WERI-Rb-1 (cell line): ENCODE measurements around the gene DNMT1.

Experiments
- DNase-seq: peaks from one replicate; pipeline ENCODE4 v3.0.0-alpha.2; 2020
- H3K27ac ChIP-seq: fragments of 250-450 bp; sonication (Bioruptor Pico); 2 replicates; pipeline ENCODE4 v1.5.1; 2020; ENCODE audit warnings: mild to moderate bottlenecking, moderate library complexity
- H3K27me3 ChIP-seq: fragments of 250-450 bp; sonication (Bioruptor Pico); 2 replicates; pipeline ENCODE4 v1.5.1; 2021; ENCODE audit warnings: mild to moderate bottlenecking, low read depth, moderate library complexity; ENCODE audit not compliant: insufficient read depth, severe bottlenecking
- H3K36me3 ChIP-seq: fragments of 250-450 bp; sonication (Bioruptor Pico); 2 replicates; pipeline ENCODE4 v1.5.1; 2020; ENCODE audit warnings: mild to moderate bottlenecking, moderate library complexity
- H3K4me3 ChIP-seq: 2 replicates; pipeline ENCODE4 v1.5.1; 2011; ENCODE audit warnings: low read depth, mild to moderate bottlenecking, control low read depth, low read length
- H3K9me3 ChIP-seq: fragments of 250-450 bp; sonication (Bioruptor Pico); 2 replicates; pipeline ENCODE4 v1.5.1; 2021; ENCODE audit warnings: mild to moderate bottlenecking, moderate library complexity; ENCODE audit not compliant: severe bottlenecking
- TF ChIP-seq, protein P1 (sequence below): IDR thresholded peaks from 2 replicates; pipeline ENCODE4 v1.5.1; 2011; ENCODE audit warnings: low read depth, mild to moderate bottlenecking, control low read depth, inconsistent platforms, low read length

The DNMT1 gene

DNA sequence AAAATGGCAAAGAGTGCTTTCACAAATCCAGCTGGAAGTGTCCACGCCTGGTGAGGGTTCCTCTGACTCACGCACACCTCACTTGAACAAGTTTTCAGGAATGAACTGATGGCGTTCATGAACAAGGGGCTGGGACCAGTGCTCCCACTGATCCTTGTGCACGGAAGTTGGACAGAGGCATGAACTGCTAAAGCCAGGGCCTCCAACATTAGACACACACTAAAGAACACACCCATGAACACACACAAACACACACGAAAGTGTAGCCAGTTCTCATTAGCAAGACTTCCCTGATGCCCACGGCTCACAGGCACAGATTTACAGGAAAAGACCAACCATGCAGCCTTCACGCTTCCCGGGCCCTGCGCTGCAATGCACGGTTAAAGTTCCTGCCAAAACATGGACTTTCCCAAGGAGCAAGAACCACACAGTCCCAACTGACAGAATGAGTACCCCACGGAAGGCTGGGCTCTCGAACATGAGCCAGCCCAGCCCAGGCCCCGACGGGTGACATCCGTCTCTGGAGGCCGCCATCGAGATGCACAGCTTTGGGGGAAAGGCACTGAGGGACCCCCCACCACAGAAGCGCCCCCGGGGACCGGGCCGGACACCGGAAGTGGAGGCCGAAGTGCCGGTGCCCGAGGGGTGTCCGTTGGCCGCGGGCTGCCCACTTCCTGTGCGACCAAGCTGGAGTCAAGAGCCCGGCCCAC lies 808 bp downstream of the DNMT1 start:
- no peaks in the 10 kb centered on the region for H3K27me3 ChIP-seq
- peak overlapping the region; percentile 91 for H3K4me3 ChIP-seq
- peaks cover 42% of the 10 kb centered on the region for H3K36me3 ChIP-seq
- TF ChIP-seq, protein P1, sequence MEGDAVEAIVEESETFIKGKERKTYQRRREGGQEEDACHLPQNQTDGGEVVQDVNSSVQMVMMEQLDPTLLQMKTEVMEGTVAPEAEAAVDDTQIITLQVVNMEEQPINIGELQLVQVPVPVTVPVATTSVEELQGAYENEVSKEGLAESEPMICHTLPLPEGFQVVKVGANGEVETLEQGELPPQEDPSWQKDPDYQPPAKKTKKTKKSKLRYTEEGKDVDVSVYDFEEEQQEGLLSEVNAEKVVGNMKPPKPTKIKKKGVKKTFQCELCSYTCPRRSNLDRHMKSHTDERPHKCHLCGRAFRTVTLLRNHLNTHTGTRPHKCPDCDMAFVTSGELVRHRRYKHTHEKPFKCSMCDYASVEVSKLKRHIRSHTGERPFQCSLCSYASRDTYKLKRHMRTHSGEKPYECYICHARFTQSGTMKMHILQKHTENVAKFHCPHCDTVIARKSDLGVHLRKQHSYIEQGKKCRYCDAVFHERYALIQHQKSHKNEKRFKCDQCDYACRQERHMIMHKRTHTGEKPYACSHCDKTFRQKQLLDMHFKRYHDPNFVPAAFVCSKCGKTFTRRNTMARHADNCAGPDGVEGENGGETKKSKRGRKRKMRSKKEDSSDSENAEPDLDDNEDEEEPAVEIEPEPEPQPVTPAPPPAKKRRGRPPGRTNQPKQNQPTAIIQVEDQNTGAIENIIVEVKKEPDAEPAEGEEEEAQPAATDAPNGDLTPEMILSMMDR: no peak
- peak overlapping the region; percentile 99 for H3K27ac ChIP-seq
- no peak for DNase-seq
- H3K9me3 ChIP-seq: no peaks in the 10 kb centered on the region

DNA sequence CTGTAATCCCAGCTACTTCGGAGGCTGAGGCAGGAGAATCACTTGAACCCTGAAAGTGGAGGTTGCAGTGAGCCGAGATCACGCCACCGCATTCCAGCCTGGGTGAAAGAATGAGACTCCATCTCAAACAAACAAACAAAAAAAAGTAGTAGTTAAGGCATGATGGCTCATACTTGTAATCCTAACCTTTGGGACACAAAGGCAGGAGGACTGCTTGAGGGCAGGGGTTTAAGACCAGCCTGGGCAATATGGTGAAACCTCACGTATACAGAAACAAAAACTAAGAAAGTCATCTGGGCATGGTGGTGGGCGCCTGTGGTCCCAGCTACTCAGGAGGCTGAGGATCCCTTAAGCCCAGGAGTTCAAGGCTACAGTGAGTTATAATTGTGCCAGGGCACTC lies 1.8 kb downstream of the DNMT1 start:
- Histone ChIP-seq H3K27me3 (no peaks in the 10 kb centered on the region), H3K9me3 (no peaks in the 10 kb centered on the region), H3K27ac (peak overlapping the region; percentile 99; the same call in 1 of the 2 replicates), H3K36me3 (peaks cover 52% of the 10 kb centered on the region), H3K4me3 (no peak overlapping the region; the same call in 1 of the 2 replicates)
- TF ChIP-seq, protein P1: no peak
- no peak for DNase-seq

DNA sequence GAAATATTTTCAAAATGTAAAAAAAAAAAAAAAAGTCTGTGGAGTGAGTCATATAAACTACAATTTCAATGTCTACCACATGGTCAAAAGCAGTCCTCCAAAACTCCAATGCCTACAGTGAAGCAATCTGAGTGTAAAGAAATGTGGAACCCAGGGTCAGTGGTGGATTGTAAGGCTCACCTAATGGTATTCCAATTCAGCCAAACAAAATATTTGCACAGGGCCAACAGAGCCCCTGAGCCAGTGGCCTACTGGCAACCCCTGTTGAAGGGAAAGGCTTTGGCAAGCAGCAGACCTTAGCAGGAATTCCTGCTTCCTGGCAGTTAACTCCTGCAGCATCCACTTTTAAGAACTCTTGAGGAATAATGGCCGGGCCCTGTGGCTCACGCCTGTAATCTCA lies 3.4 kb downstream of the DNMT1 start:
- Histone ChIP-seq H3K27ac (peak overlapping the region; percentile 62), H3K9me3 (no peaks in the 10 kb centered on the region), H3K27me3 (no peaks in the 10 kb centered on the region), H3K4me3 (no peak overlapping the region), H3K36me3 (peaks cover 65% of the 10 kb centered on the region)
- TF ChIP-seq, protein P1: no peak
- DNase-seq: no peak

DNA sequence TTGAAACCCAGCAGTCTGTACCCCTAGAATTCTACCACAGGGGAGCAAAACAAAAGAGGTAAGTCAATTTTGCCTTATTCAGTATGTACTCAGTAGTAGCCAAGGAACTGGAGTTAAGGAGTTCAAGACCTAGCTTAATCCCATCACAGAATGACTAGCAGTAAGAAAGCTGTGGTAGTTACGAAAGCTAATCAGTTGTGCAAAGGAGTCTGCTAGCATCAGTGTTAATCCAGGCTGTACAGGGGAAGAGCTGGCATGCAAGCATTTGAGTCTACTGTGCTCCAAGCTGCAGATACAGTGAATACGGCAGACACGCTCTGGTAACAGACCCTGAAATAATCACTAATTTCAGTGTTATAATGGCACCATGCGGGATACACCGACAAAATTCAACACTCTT lies 4.7 kb downstream of the DNMT1 start:
- Histone ChIP-seq H3K9me3 (no peaks in the 10 kb centered on the region), H3K36me3 (peaks cover 79% of the 10 kb centered on the region), H3K4me3 (peak overlapping the region; percentile 8), H3K27me3 (no peaks in the 10 kb centered on the region), H3K27ac (peak overlapping the region; percentile 62)
- peak; percentile 58 for DNase-seq
- TF ChIP-seq, protein P1: no peak

DNA sequence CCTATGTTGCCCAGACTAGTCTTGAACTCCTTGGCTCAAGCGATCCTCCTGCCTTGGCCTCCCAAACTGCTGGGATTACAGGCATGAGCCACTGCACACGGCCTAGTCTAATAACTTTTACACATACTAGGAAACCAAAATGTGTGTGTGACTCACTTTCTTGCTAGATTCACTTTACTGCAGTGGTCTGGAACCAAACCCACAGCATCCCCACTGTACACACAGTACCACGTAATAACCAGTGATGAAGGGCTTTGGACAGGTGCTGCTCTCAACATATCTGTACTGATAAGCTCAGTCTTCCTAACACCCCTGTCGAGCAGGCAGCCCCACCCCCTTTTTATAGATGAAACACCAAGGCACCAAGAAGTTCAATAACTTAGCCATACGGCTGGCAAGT lies 5.1 kb downstream of the DNMT1 start:
- DNase-seq: peak; percentile 27
- H3K9me3 ChIP-seq: no peaks in the 10 kb centered on the region
- H3K36me3 ChIP-seq: peaks cover 83% of the 10 kb centered on the region

More for the DNA sequence above, 5.1 kb downstream of the DNMT1 start:
- peak overlapping the region; percentile 62 for H3K27ac ChIP-seq
- peak overlapping the region; percentile 8 for H3K4me3 ChIP-seq
- TF ChIP-seq, protein P1: no peak
- no peaks in the 10 kb centered on the region for H3K27me3 ChIP-seq
